Stimulated activated naive B cell treated with anti-CD40 and anti-IgM and Interleukin-4, amounts not matched to agents 10 μg/mL and 1 μg/mL and 100 μg/mL, for 72 hours (primary cell): ENCODE results near the gene CCL4.
"Not testable (repeated sequence)": the region's sequence is repeated elsewhere in the genome, so short reads cannot be mapped to it uniquely, and the experiment has no call there.

Source experiments
- ATAC-seq, 2 donors: fragments of 150-1000 bp; cut with Tn5 transposase; replicated peaks; 2 replicates each; pipeline ENCODE4 v1.10.0; 2021; ENCODE audit warnings: moderate library complexity in 1 of 2
- DNase-seq: peaks from one replicate; pipeline ENCODE4 v3.0.0; 2021
- H3K27ac Mint-ChIP-seq: one replicate; pipeline ENCODE4 v1.8.0; 2022; ENCODE audit warnings: mild to moderate bottlenecking, mixed read lengths
- H3K27me3 Mint-ChIP-seq, 2 donors: one replicate each; pipeline ENCODE4 v1.8.0; 2022; ENCODE audit warnings: mixed read lengths in 2 of 2
- H3K36me3 Mint-ChIP-seq, 2 donors: one replicate each; pipeline ENCODE4 v1.8.0; 2022; ENCODE audit warnings: mixed read lengths in 2 of 2, mild to moderate bottlenecking in 1 of 2
- H3K4me1 Mint-ChIP-seq, 2 donors: one replicate each; pipeline ENCODE4 v1.8.0; 2022; ENCODE audit warnings: mixed read lengths in 2 of 2, mild to moderate bottlenecking in 1 of 2
- H3K4me3 Mint-ChIP-seq, 2 donors: one replicate each; pipeline ENCODE4 v1.8.0; 2022; ENCODE audit warnings: mild to moderate bottlenecking in 2 of 2, mixed read lengths in 2 of 2, moderate library complexity in 1 of 2
- H3K9me3 Mint-ChIP-seq, 2 donors: one replicate each; pipeline ENCODE4 v1.8.0; 2022; ENCODE audit warnings: mixed read lengths in 2 of 2, mild to moderate bottlenecking in 1 of 2

Gene CCL4

GRCh38 chr17:36092715-36093114 is 10.9 kb upstream of the CCL4 start:
- H3K9me3 Mint-ChIP-seq, H3K27me3 Mint-ChIP-seq, H3K27ac Mint-ChIP-seq, DNase-seq, ATAC-seq, H3K4me3 Mint-ChIP-seq: not testable (repeated sequence)
- peaks cover 10 to 17% of the 10 kb centered on the region in 2 donors for H3K36me3 Mint-ChIP-seq
- H3K4me1 Mint-ChIP-seq, result peaks cover 49 to 87% of the 10 kb centered on the region in 2 donors

- H3K4me1 Mint-ChIP-seq, result peaks cover 50 to 88% of the 10 kb centered on the region in 2 donors
- H3K27me3 Mint-ChIP-seq, result no peaks in the 10 kb centered on the region
- peaks cover 0 to 3% of the 10 kb centered on the region in 2 donors for H3K9me3 Mint-ChIP-seq
- no peak for ATAC-seq
- no peak overlapping the region for H3K4me3 Mint-ChIP-seq
- H3K36me3 Mint-ChIP-seq, result peaks cover 0 to 4% of the 10 kb centered on the region in 2 donors
- DNase-seq, result no peak
- H3K27ac Mint-ChIP-seq, result peak overlapping the region; percentile 56
Measured at GRCh38 chr17:36094232-36094631, 9.4 kb upstream of the CCL4 start.

GRCh38 chr17:36094746-36095145 is 8.9 kb upstream of the CCL4 start:
- no peaks in the 10 kb centered on the region for H3K27me3 Mint-ChIP-seq
- H3K4me1 Mint-ChIP-seq, result peaks cover 51 to 88% of the 10 kb centered on the region in 2 donors
- H3K27ac Mint-ChIP-seq, result no peak overlapping the region
- DNase-seq (no peak), ATAC-seq (no peak)
- peaks cover 0 to 3% of the 10 kb centered on the region in 2 donors for H3K36me3 Mint-ChIP-seq
- peaks cover 0 to 3% of the 10 kb centered on the region in 2 donors for H3K9me3 Mint-ChIP-seq
- peak overlapping the region in 1 of 2 donors; percentile 18 for H3K4me3 Mint-ChIP-seq

GRCh38 chr17:36095992-36096391 is 7.6 kb upstream of the CCL4 start:
- no peak for ATAC-seq
- H3K27ac Mint-ChIP-seq, result peak overlapping the region; percentile 20
- peaks cover 0 to 3% of the 10 kb centered on the region in 2 donors for H3K9me3 Mint-ChIP-seq
- no peak for DNase-seq
- H3K36me3 Mint-ChIP-seq, result peaks cover 0 to 7% of the 10 kb centered on the region in 2 donors
- peaks cover 56 to 91% of the 10 kb centered on the region in 2 donors for H3K4me1 Mint-ChIP-seq
- no peaks in the 10 kb centered on the region for H3K27me3 Mint-ChIP-seq
- H3K4me3 Mint-ChIP-seq, result no peak overlapping the region

- H3K27me3 Mint-ChIP-seq, H3K36me3 Mint-ChIP-seq, H3K9me3 Mint-ChIP-seq, H3K4me3 Mint-ChIP-seq, DNase-seq, H3K27ac Mint-ChIP-seq: not testable (repeated sequence)
- ATAC-seq, result peak in 1 of 2 donors; percentile 22
- peaks cover 53 to 82% of the 10 kb centered on the region in 2 donors for H3K4me1 Mint-ChIP-seq
Measured at GRCh38 chr17:36099004-36099403, 4.6 kb upstream of the CCL4 start.

- H3K36me3 Mint-ChIP-seq, result peaks cover 8 to 20% of the 10 kb centered on the region in 2 donors
- not testable (repeated sequence) for H3K9me3 Mint-ChIP-seq, H3K27me3 Mint-ChIP-seq, DNase-seq
- peak overlapping the region; percentile 84 to 94 for H3K4me3 Mint-ChIP-seq
- peak; percentile 33 to 38 for ATAC-seq
- H3K27ac Mint-ChIP-seq, result peak overlapping the region; percentile 96
- peaks cover 48 to 77% of the 10 kb centered on the region in 2 donors for H3K4me1 Mint-ChIP-seq
Measured at GRCh38 chr17:36104246-36104645, 619 bp downstream of the CCL4 start.

GRCh38 chr17:36104701-36105181 is 1.1 kb downstream of the CCL4 start:
- ATAC-seq, result no peak
- H3K27me3 Mint-ChIP-seq, result no peaks in the 10 kb centered on the region
- DNase-seq, result no peak
- peak overlapping the region; percentile 96 for H3K27ac Mint-ChIP-seq
- H3K4me1 Mint-ChIP-seq, result peaks cover 44 to 72% of the 10 kb centered on the region in 2 donors
- peaks cover 8 to 20% of the 10 kb centered on the region in 2 donors for H3K36me3 Mint-ChIP-seq
- H3K4me3 Mint-ChIP-seq, result peak overlapping the region; percentile 84 to 94
- H3K9me3 Mint-ChIP-seq, result no peaks in the 10 kb centered on the region

- no peak overlapping the region for H3K27ac Mint-ChIP-seq
- no peaks in the 10 kb centered on the region for H3K27me3 Mint-ChIP-seq
- H3K4me3 Mint-ChIP-seq, result peak overlapping the region in 1 of 2 donors; percentile 94
Measured at GRCh38 chr17:36105781-36106492, 2.3 kb downstream of the CCL4 start.

GRCh38 chr17:36106493-36106835 is 2.8 kb downstream of the CCL4 start:
- peaks cover 45 to 72% of the 10 kb centered on the region in 2 donors for H3K4me1 Mint-ChIP-seq
- H3K4me3 Mint-ChIP-seq, result no peak overlapping the region

More at GRCh38 chr17:36105781-36106492, 2.3 kb downstream of the CCL4 start:
- DNase-seq, result no peak
- no peaks in the 10 kb centered on the region for H3K9me3 Mint-ChIP-seq
- ATAC-seq, result no peak
- peaks cover 8 to 16% of the 10 kb centered on the region in 2 donors for H3K36me3 Mint-ChIP-seq
- H3K4me1 Mint-ChIP-seq, result peaks cover 43 to 69% of the 10 kb centered on the region in 2 donors

GRCh38 chr17:36107660-36108059 is 4.0 kb downstream of the CCL4 start:
- Mint-ChIP-seq H3K36me3 (peaks cover 11 to 27% of the 10 kb centered on the region in 2 donors), H3K4me3 (no peak overlapping the region), H3K4me1 (peaks cover 43 to 68% of the 10 kb centered on the region in 2 donors), H3K9me3 (peaks cover 3 to 8% of the 10 kb centered on the region in 2 donors), H3K27me3 (no peaks in the 10 kb centered on the region), H3K27ac (no peak overlapping the region)
- ATAC-seq, result no peak
- DNase-seq, result no peak

More at GRCh38 chr17:36106493-36106835, 2.8 kb downstream of the CCL4 start:
- Mint-ChIP-seq H3K27ac (no peak overlapping the region), H3K9me3 (no peaks in the 10 kb centered on the region), H3K36me3 (peaks cover 8 to 16% of the 10 kb centered on the region in 2 donors), H3K27me3 (no peaks in the 10 kb centered on the region)
- ATAC-seq (no peak), DNase-seq (no peak)

- not testable (repeated sequence) for H3K27ac Mint-ChIP-seq, H3K4me3 Mint-ChIP-seq, H3K27me3 Mint-ChIP-seq, ATAC-seq, DNase-seq
- Mint-ChIP-seq H3K36me3 (peaks cover 14 to 30% of the 10 kb centered on the region in 2 donors), H3K9me3 (peaks cover 6 to 11% of the 10 kb centered on the region in 2 donors), H3K4me1 (peaks cover 37 to 62% of the 10 kb centered on the region in 2 donors)
Measured at GRCh38 chr17:36108265-36108664, 4.6 kb downstream of the CCL4 start.

GRCh38 chr17:36111068-36111490 is 7.5 kb downstream of the CCL4 start:
- no peak overlapping the region for H3K4me3 Mint-ChIP-seq

GRCh38 chr17:36112572-36112971 is 8.9 kb downstream of the CCL4 start:
- H3K36me3 Mint-ChIP-seq, result peaks cover 6 to 16% of the 10 kb centered on the region in 2 donors
- peaks cover 10 to 14% of the 10 kb centered on the region in 2 donors for H3K9me3 Mint-ChIP-seq
- DNase-seq, result no peak
- no peak overlapping the region for H3K27ac Mint-ChIP-seq
- H3K4me1 Mint-ChIP-seq, result peaks cover 28 to 47% of the 10 kb centered on the region in 2 donors
- no peaks in the 10 kb centered on the region for H3K27me3 Mint-ChIP-seq
- no peak overlapping the region for H3K4me3 Mint-ChIP-seq
- ATAC-seq, result no peak

More at GRCh38 chr17:36111068-36111490, 7.5 kb downstream of the CCL4 start:
- ATAC-seq (no peak), DNase-seq (no peak)
- Mint-ChIP-seq H3K36me3 (peaks cover 6 to 16% of the 10 kb centered on the region in 2 donors), H3K4me1 (peaks cover 29 to 46% of the 10 kb centered on the region in 2 donors), H3K9me3 (peaks cover 10 to 14% of the 10 kb centered on the region in 2 donors), H3K27ac (no peak overlapping the region), H3K27me3 (no peaks in the 10 kb centered on the region)

- H3K27me3 Mint-ChIP-seq, H3K27ac Mint-ChIP-seq, H3K4me3 Mint-ChIP-seq, ATAC-seq, DNase-seq: not testable (repeated sequence)
- peaks cover 6 to 16% of the 10 kb centered on the region in 2 donors for H3K36me3 Mint-ChIP-seq
- peaks cover 10 to 14% of the 10 kb centered on the region in 2 donors for H3K9me3 Mint-ChIP-seq
- H3K4me1 Mint-ChIP-seq, result peaks cover 29 to 47% of the 10 kb centered on the region in 2 donors
Measured at GRCh38 chr17:36113131-36113530, 9.5 kb downstream of the CCL4 start.
